ENCODE measurements around the gene GFRAL. TPM values are rescaled to one million over a fixed set of nuclear protein-coding genes. Genes with fewer than 3 reads are reported as not detected.

Gene GFRAL
- total RNA-seq, 1 donor from 2014 or later = not detected

DNA sequence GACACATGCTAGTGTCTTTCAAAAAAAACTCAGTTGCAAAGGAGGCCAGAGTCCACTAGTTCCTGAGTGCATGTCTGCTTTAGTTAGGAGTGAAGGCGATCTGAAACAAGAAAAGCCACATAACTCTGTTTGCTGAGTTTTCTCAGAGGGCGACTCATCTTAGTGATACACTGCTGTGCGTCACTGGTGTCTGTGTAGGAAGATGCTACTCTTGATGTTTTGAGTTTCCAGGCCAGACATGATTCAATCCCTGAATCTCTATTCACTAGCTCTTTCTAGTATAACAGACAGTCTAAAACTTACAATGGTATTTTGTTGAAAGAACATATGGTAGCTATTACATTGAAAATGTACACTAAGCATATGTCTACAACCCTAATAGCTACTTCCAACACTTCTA, 60.9 kb downstream of the GFRAL start:
- Mint-ChIP-seq H3K27ac (ENCODE audit: unreplicated experiment) (no peak overlapping the region), H3K4me1 (ENCODE audit: unreplicated experiment) (no peaks in the 10 kb centered on the region), H3K4me3 (ENCODE audit: unreplicated experiment) (no peak overlapping the region), H3K9me3 (ENCODE audit: unreplicated experiment) (no peaks in the 10 kb centered on the region), H3K27me3 (ENCODE audit: unreplicated experiment) (no peaks in the 10 kb centered on the region), H3K36me3 (ENCODE audit: low read depth, unreplicated experiment) (no peaks in the 10 kb centered on the region)
- TF ChIP-seq CTCF (IDR thresholded peaks at IDR 0.05; ENCODE audit: unreplicated experiment) = no peak
- DNase-seq (ENCODE audit: low spot score) = no peak

DNA sequence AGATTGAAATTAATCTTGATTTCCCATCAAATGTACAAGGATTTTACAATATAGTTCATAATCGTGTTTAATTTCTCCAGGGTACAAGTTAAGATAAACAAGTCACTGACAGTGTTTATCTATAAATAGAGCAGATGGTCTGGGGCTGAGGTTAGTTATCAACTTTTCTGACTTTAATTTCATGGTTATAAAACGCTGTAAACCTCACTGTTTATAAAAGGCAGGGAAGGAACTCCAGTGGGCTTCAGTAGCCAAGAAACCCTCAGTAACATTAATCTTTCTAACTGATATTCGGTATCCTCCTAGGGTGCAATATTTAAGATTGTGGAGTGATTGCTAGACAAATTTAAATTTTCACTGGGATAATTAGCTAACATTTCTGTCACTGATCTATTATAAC, 68.6 kb downstream of the GFRAL start:
- H3K27ac Mint-ChIP-seq (ENCODE audit: unreplicated experiment) = no peak overlapping the region
- H3K36me3 Mint-ChIP-seq (ENCODE audit: low read depth, unreplicated experiment) = no peaks in the 10 kb centered on the region
- no peaks in the 10 kb centered on the region for H3K4me1 Mint-ChIP-seq (ENCODE audit: unreplicated experiment)
- H3K4me3 Mint-ChIP-seq (ENCODE audit: unreplicated experiment) = no peak overlapping the region
- TF ChIP-seq CTCF (IDR thresholded peaks at IDR 0.05; ENCODE audit: unreplicated experiment) = no peak
- DNase-seq (ENCODE audit: low spot score) = no peak
- H3K9me3 Mint-ChIP-seq (ENCODE audit: unreplicated experiment) = no peaks in the 10 kb centered on the region
- no peaks in the 10 kb centered on the region for H3K27me3 Mint-ChIP-seq (ENCODE audit: unreplicated experiment)

GRCh38 chr6:55397986-55398385, 70.7 kb downstream of the GFRAL start:
- Mint-ChIP-seq H3K4me3 (ENCODE audit: unreplicated experiment) (no peak overlapping the region), H3K4me1 (ENCODE audit: unreplicated experiment) (no peaks in the 10 kb centered on the region), H3K27ac (ENCODE audit: unreplicated experiment) (no peak overlapping the region), H3K9me3 (ENCODE audit: unreplicated experiment) (no peaks in the 10 kb centered on the region), H3K27me3 (ENCODE audit: unreplicated experiment) (no peaks in the 10 kb centered on the region), H3K36me3 (ENCODE audit: low read depth, unreplicated experiment) (no peaks in the 10 kb centered on the region)
- DNase-seq (ENCODE audit: low spot score) = no peak
- TF ChIP-seq CTCF (IDR thresholded peaks at IDR 0.05; ENCODE audit: unreplicated experiment) = no peak

GRCh38 chr6:55399351-55399750, 72.1 kb downstream of the GFRAL start:
- TF ChIP-seq CTCF (IDR thresholded peaks at IDR 0.05; ENCODE audit: unreplicated experiment) = no peak
- no peaks in the 10 kb centered on the region for H3K9me3 Mint-ChIP-seq (ENCODE audit: unreplicated experiment)
- no peak overlapping the region for H3K4me3 Mint-ChIP-seq (ENCODE audit: unreplicated experiment)
- DNase-seq (ENCODE audit: low spot score) = no peak
- H3K27ac Mint-ChIP-seq (ENCODE audit: unreplicated experiment) = no peak overlapping the region
- no peaks in the 10 kb centered on the region for H3K27me3 Mint-ChIP-seq (ENCODE audit: unreplicated experiment)
- H3K4me1 Mint-ChIP-seq (ENCODE audit: unreplicated experiment) = no peaks in the 10 kb centered on the region
- H3K36me3 Mint-ChIP-seq (ENCODE audit: low read depth, unreplicated experiment) = no peaks in the 10 kb centered on the region

DNA sequence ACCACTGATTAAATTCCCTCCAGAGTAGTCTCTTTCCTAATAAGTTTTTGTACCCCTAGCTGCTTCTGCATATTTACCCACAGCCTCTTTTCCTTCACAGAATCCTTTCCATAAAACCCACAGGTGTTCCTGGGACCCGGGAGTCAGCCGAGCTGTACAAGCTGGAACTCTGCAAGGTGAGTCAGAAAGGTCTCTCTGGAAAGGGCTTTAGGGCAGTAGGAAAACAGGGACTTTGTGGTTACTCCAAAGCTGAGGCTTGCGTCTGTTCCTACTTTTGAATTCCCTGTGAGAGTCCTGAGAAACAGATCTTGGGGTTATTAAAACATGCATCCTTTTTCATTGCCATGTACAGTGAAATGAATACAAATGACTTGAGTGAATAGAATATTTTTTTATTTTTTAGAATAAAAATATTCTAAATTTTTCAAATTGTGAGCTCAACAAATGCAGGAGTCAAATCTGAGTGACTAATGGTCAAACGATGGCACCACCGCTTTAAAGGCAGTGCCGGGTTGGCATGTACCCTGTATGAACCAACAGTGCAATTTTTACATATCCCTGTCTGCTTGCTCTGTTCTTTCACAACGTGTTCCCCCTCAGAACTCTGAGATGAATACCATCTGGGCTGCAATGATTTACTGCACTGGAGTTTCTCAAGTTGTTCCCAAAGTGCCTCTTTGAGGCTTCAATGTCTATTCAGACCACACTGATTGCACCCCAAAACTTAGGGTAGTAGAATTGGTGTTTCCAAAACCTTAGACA, 78.4 kb downstream of the GFRAL start:
- Mint-ChIP-seq H3K36me3 (ENCODE audit: low read depth, unreplicated experiment) (no peaks in the 10 kb centered on the region), H3K4me3 (ENCODE audit: unreplicated experiment) (no peak overlapping the region), H3K27me3 (ENCODE audit: unreplicated experiment) (peaks cover 1% of the 10 kb centered on the region), H3K4me1 (ENCODE audit: unreplicated experiment) (no peaks in the 10 kb centered on the region), H3K27ac (ENCODE audit: unreplicated experiment) (no peak overlapping the region), H3K9me3 (ENCODE audit: unreplicated experiment) (no peaks in the 10 kb centered on the region)
- no peak for DNase-seq (ENCODE audit: low spot score)
- no peak for TF ChIP-seq CTCF (IDR thresholded peaks at IDR 0.05; ENCODE audit: unreplicated experiment)
